Gastroesophageal sphincter (tissue), 4 donors: Measurements from ENCODE around the gene PAPOLB. TPM values are rescaled to one million over a fixed set of nuclear protein-coding genes. Genes with fewer than 3 reads are reported as not detected.

Experiments used
- ATAC-seq: fragments of 150-250 bp; one replicate; pipeline ENCODE4 v1.9.1; 2016; ENCODE audit warnings: mild to moderate bottlenecking, moderate library complexity
- H3K27ac ChIP-seq, 4 donors: fragments of 200-600 bp; sonication (generic) in 3 of 4; 1 replicate in 3 of 4; 2 replicates in 1 of 4; pipeline ENCODE4 v1.5.1; 2016 to 2019
- H3K27me3 ChIP-seq: fragments of 200-600 bp; sonication (generic); one replicate; pipeline ENCODE4 v1.5.1; 2019
- H3K36me3 ChIP-seq, 2 donors: fragments of 200-600 bp; sonication (generic); one replicate each; pipeline ENCODE4 v1.5.1; 2019; ENCODE audit warnings: control low read depth in 1 of 2
- H3K4me1 ChIP-seq, 3 donors: fragments of 200-600 bp; sonication (generic); 1 replicate in 2 of 3; 2 replicates in 1 of 3; pipeline ENCODE4 v1.5.1; 2016 to 2019; ENCODE audit warnings: control low read depth in 2 of 3
- H3K4me3 ChIP-seq, 2 donors: fragments of 200-600 bp; sonication (generic); one replicate each; pipeline ENCODE4 v1.5.1; 2019; ENCODE audit warnings: mild to moderate bottlenecking in 1 of 2, moderate library complexity in 1 of 2
- H3K9me3 ChIP-seq, 3 donors: fragments of 200-600 bp; sonication (generic); one replicate each; pipeline ENCODE4 v1.5.1; 2017 to 2019; ENCODE audit warnings: control low read depth in 2 of 3
- CTCF ChIP-seq, 4 experiments: fragments of 200-600 bp in 2 of 4; fragments of 450-650 bp in 2 of 4; sonication (generic) in 1 of 4; IDR thresholded peaks; one replicate each; pipeline ENCODE4 v1.5.1; 2017 to 2019; ENCODE audit warnings: antibody characterized with exemption in 4 of 4, mild to moderate bottlenecking in 2 of 4, moderate library complexity in 2 of 4
- EP300 ChIP-seq: sonication (generic); formaldehyde crosslinking; IDR thresholded peaks from one replicate; pipeline ENCODE4 v1.6.1; 2017; ENCODE audit warnings: antibody characterized with exemption, mild to moderate bottlenecking
- POLR2A ChIP-seq, 2 donors: fragments of 450-650 bp; IDR thresholded peaks; one replicate each; pipeline ENCODE4 v1.6.1; 2017; ENCODE audit warnings: antibody characterized with exemption in 2 of 2, mild to moderate bottlenecking in 2 of 2, moderate library complexity in 1 of 2
- POLR2AphosphoS5 ChIP-seq: sonication (generic); formaldehyde crosslinking; IDR thresholded peaks from one replicate; pipeline ENCODE4 v1.6.1; 2017; ENCODE audit warnings: antibody characterized with exemption
- WGBS, 2 donors: methylation state at CpG; one replicate each; pipeline ENCODE4 v1.1.5; 2018; ENCODE audit warnings: low coverage in 1 of 2; 5-methylcytosine and 5-hydroxymethylcytosine counted together
- total RNA-seq, 4 donors: library from RNA; depleted of rRNA; stranded (reverse); fragments of >200 nt; gene quantifications; one replicate each; pipeline ENCODE4 v1.1.0, GENCODE V29; 2016

The PAPOLB gene
- total RNA-seq, 4 donors from 2014 or later: 0.13 to 0.31 (median 0.19) TPM; not detected in 1

- H3K4me3 ChIP-seq: no peak overlapping the region
- peaks cover 0 to 46% (median 0%) of the 10 kb centered on the region in 3 donors for H3K4me1 ChIP-seq
- H3K9me3 ChIP-seq: no peaks in the 10 kb centered on the region
- 87 to 90% methylated on average over 3 to 8 of the region's 45 CpGs for WGBS, 2 donors
- H3K27me3 ChIP-seq: peaks cover 10% of the 10 kb centered on the region
- H3K27ac ChIP-seq: no peak overlapping the region
- H3K36me3 ChIP-seq: peaks cover 0 to 40% of the 10 kb centered on the region in 2 donors
- TF ChIP-seq POLR2AphosphoS5: no peak
- no peak for TF ChIP-seq POLR2A (IDR thresholded peaks at IDR 0.05)
- TF ChIP-seq EP300: no peak
- TF ChIP-seq CTCF (IDR thresholded peaks at IDR 0.05): no peak
- no peak for ATAC-seq
Observed at GRCh38 chr7:4878336-4879335, 16.8 kb upstream of the PAPOLB start.

GRCh38 chr7:4876586-4876985 is 14.8 kb upstream of the PAPOLB start:
- Histone ChIP-seq H3K27ac (no peak overlapping the region), H3K4me3 (no peak overlapping the region), H3K4me1 (peaks cover 0 to 25% (median 0%) of the 10 kb centered on the region in 3 donors), H3K36me3 (peaks cover 0 to 49% of the 10 kb centered on the region in 2 donors), H3K27me3 (no peaks in the 10 kb centered on the region), H3K9me3 (no peaks in the 10 kb centered on the region)
- no peak for ATAC-seq
- TF ChIP-seq POLR2AphosphoS5 (no peak), EP300 (no peak), POLR2A (IDR thresholded peaks at IDR 0.05) (no peak), CTCF (IDR thresholded peaks at IDR 0.05) (no peak)
- WGBS, 2 donors: 98 to 99% methylated on average over 8 to 14 of the region's 18 CpGs

- TF ChIP-seq POLR2A (IDR thresholded peaks at IDR 0.05): no peak
- TF ChIP-seq EP300: no peak
- TF ChIP-seq POLR2AphosphoS5: no peak
- TF ChIP-seq CTCF (IDR thresholded peaks at IDR 0.05): no peak
- WGBS, 2 donors: 80 to 83% methylated on average over 1 to 3 of the region's 15 CpGs
Observed at GRCh38 chr7:4875391-4875790, 13.6 kb upstream of the PAPOLB start.

GRCh38 chr7:4873071-4873944 is 11.5 kb upstream of the PAPOLB start:
- Histone ChIP-seq H3K27ac (no peak overlapping the region), H3K4me1 (no peaks in the 10 kb centered on the region), H3K27me3 (no peaks in the 10 kb centered on the region), H3K9me3 (peaks cover 0 to 7% (median 0%) of the 10 kb centered on the region in 3 donors), H3K4me3 (no peak overlapping the region), H3K36me3 (peaks cover 0 to 52% of the 10 kb centered on the region in 2 donors)
- 82 to 92% methylated on average over 11 to 17 of the region's 31 CpGs for WGBS, 2 donors
- no peak for TF ChIP-seq POLR2A (IDR thresholded peaks at IDR 0.05)
- no peak for TF ChIP-seq POLR2AphosphoS5
- TF ChIP-seq EP300: no peak
- TF ChIP-seq CTCF (IDR thresholded peaks at IDR 0.05): no peak
- ATAC-seq: no peak

More at GRCh38 chr7:4875391-4875790, 13.6 kb upstream of the PAPOLB start:
- no peak for ATAC-seq
- Histone ChIP-seq H3K9me3 (no peaks in the 10 kb centered on the region), H3K27me3 (no peaks in the 10 kb centered on the region), H3K4me3 (no peak overlapping the region), H3K36me3 (peaks cover 0 to 52% of the 10 kb centered on the region in 2 donors), H3K27ac (no peak overlapping the region), H3K4me1 (peaks cover 0 to 20% (median 0%) of the 10 kb centered on the region in 3 donors)
